OCI-LY3 (cell line): Measurements from ENCODE around the gene SLC46A2.

ENCODE experiments used
- EZH2phosphoT487 ChIP-seq: fragments of 200-600 bp; shearing (Covaris generic); IDR thresholded peaks from 2 replicates; pipeline ENCODE4 v1.6.1; 2018; ENCODE audit warnings: antibody characterized with exemption, mixed run types, low read depth
- TF ChIP-seq, protein P1 (sequence below): fragments of 200-600, 300-600 bp; sonication (generic); IDR thresholded peaks from 2 replicates; pipeline ENCODE4 v1.5.1; 2014; ENCODE audit warnings: antibody characterized with exemption, low read length, low read depth

DNA sequence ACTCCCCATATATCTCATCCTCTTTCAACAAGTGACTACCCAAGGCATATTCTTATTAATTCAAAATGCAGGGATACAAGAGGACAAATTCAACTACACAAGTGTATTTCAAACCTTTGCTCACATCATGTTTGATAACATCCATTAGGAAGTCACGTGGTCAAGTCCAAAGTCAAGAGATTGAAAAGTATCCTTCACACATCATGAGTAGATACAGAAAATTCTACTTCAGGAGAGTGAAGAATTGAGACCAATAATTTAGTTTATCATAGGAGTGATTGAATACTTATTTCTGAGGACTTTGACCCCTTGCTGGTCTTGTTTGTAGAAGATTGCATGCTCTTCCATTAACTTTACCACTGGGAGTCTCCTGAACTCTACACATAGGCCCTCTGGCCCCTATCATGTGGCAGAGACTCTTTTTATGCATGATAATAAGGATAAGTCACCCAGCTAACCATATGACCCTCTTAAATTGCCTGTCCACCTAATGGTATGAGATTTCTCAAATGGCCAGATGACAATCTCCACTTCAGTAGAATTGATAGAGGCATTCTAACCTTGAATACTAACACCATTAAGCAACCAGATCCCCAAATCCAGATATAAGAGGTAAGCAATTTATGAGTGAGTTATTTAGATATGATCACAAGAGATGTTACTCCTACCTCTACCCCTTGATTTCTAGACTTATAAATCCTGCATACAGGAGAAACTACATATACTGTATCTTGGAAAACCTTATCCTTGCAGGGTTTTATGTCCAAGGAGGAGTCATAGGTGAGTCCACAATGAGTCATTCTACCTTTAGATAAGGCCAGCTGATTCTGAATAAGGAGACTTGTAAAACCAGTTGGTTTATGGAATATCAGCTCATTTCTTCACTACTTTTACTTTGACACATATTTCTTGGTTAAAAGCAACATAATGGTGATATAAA lies 26.6 kb upstream of the SLC46A2 start:
- TF ChIP-seq, protein P1, sequence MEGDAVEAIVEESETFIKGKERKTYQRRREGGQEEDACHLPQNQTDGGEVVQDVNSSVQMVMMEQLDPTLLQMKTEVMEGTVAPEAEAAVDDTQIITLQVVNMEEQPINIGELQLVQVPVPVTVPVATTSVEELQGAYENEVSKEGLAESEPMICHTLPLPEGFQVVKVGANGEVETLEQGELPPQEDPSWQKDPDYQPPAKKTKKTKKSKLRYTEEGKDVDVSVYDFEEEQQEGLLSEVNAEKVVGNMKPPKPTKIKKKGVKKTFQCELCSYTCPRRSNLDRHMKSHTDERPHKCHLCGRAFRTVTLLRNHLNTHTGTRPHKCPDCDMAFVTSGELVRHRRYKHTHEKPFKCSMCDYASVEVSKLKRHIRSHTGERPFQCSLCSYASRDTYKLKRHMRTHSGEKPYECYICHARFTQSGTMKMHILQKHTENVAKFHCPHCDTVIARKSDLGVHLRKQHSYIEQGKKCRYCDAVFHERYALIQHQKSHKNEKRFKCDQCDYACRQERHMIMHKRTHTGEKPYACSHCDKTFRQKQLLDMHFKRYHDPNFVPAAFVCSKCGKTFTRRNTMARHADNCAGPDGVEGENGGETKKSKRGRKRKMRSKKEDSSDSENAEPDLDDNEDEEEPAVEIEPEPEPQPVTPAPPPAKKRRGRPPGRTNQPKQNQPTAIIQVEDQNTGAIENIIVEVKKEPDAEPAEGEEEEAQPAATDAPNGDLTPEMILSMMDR: no peak
- TF ChIP-seq EZH2phosphoT487: no peak
